ENCODE measurements around the gene HAUS8.

The HAUS8 gene

GRCh38 chr19:17090583-17090982 is 15.3 kb upstream of the HAUS8 start:
- H3K27ac ChIP-seq: peak overlapping the region; percentile 75
- TF ChIP-seq CTCF (IDR thresholded peaks at IDR 0.05; ENCODE audit: low read depth, low read length, missing control alignments): no peak
- peaks cover 18% of the 10 kb centered on the region for H3K36me3 ChIP-seq (replicated peaks)
- H3K27me3 ChIP-seq (replicated peaks): no peaks in the 10 kb centered on the region
- H3K4me3 ChIP-seq (ENCODE audit: low read depth, low read length): no peak overlapping the region
- in situ Hi-C loops (cut with HindIII; ENCODE audit: low pct_ligation_motif_present, low sequenced_read_pairs): no loop called here
- DNase-seq: peak; percentile 66

- H3K4me3 ChIP-seq (ENCODE audit: low read depth, low read length): no peak overlapping the region
- no peaks in the 10 kb centered on the region for H3K27me3 ChIP-seq (replicated peaks)
- in situ Hi-C loops (cut with HindIII; ENCODE audit: low pct_ligation_motif_present, low sequenced_read_pairs): no loop called here
- H3K36me3 ChIP-seq (replicated peaks): peaks cover 18% of the 10 kb centered on the region
- peak overlapping the region; percentile 75 for H3K27ac ChIP-seq
- no peak for DNase-seq
- no peak for TF ChIP-seq CTCF (IDR thresholded peaks at IDR 0.05; ENCODE audit: low read depth, low read length, missing control alignments)
Observed at GRCh38 chr19:17088552-17088951, 13.3 kb upstream of the HAUS8 start.

- in situ Hi-C loops (cut with HindIII; ENCODE audit: low pct_ligation_motif_present, low sequenced_read_pairs): no loop called here
- no peak for TF ChIP-seq CTCF (IDR thresholded peaks at IDR 0.05; ENCODE audit: low read depth, low read length, missing control alignments)
- no peak for DNase-seq
Observed at GRCh38 chr19:17086834-17087233, 11.6 kb upstream of the HAUS8 start.

GRCh38 chr19:17086120-17086519 is 10.9 kb upstream of the HAUS8 start:
- DNase-seq: no peak
- no peaks in the 10 kb centered on the region for H3K27me3 ChIP-seq (replicated peaks)
- in situ Hi-C loops (cut with HindIII; ENCODE audit: low pct_ligation_motif_present, low sequenced_read_pairs): no loop called here
- no peak for TF ChIP-seq CTCF (IDR thresholded peaks at IDR 0.05; ENCODE audit: low read depth, low read length, missing control alignments)
- no peak overlapping the region for H3K4me3 ChIP-seq (ENCODE audit: low read depth, low read length)
- peaks cover 18% of the 10 kb centered on the region for H3K36me3 ChIP-seq (replicated peaks)
- H3K27ac ChIP-seq: no peak overlapping the region

More at GRCh38 chr19:17086834-17087233, 11.6 kb upstream of the HAUS8 start:
- H3K27ac ChIP-seq: no peak overlapping the region
- H3K36me3 ChIP-seq (replicated peaks): peaks cover 18% of the 10 kb centered on the region
- H3K27me3 ChIP-seq (replicated peaks): no peaks in the 10 kb centered on the region
- H3K4me3 ChIP-seq (ENCODE audit: low read depth, low read length): no peak overlapping the region

GRCh38 chr19:17081672-17082630 is 6.7 kb upstream of the HAUS8 start:
- in situ Hi-C loops (cut with HindIII; ENCODE audit: low pct_ligation_motif_present, low sequenced_read_pairs): no loop called here
- Histone ChIP-seq H3K36me3 (replicated peaks) (peaks cover 7% of the 10 kb centered on the region), H3K27me3 (replicated peaks) (no peaks in the 10 kb centered on the region), H3K4me3 (ENCODE audit: low read depth, low read length) (no peak overlapping the region), H3K27ac (no peak overlapping the region)
- DNase-seq: no peak
- TF ChIP-seq CTCF (IDR thresholded peaks at IDR 0.05; ENCODE audit: low read depth, low read length, missing control alignments): no peak

Data from brain microvascular endothelial cell (primary cell).